Measurements from ENCODE around the gene JPT2.

JPT2 gene

GRCh38 chr16:1651094-1651973 lies 26.7 kb upstream of the JPT2 start:
- DNase-seq (ENCODE audit: extremely low read depth in 1 of 2, low read depth in 1 of 2) = no peak

- no peak for DNase-seq (ENCODE audit: extremely low read depth in 1 of 2, low read depth in 1 of 2)
Observed at GRCh38 chr16:1651974-1652312, 26.1 kb upstream of the JPT2 start.

GRCh38 chr16:1653023-1653422 lies 25.1 kb upstream of the JPT2 start:
- DNase-seq (ENCODE audit: extremely low read depth in 1 of 2, low read depth in 1 of 2) = no peak

GRCh38 chr16:1654505-1655268 lies 23.4 kb upstream of the JPT2 start:
- DNase-seq (ENCODE audit: extremely low read depth in 1 of 2, low read depth in 1 of 2) = no peak

GRCh38 chr16:1655269-1655807 lies 22.7 kb upstream of the JPT2 start:
- DNase-seq (ENCODE audit: extremely low read depth in 1 of 2, low read depth in 1 of 2) = no peak

GRCh38 chr16:1655909-1656807 lies 21.9 kb upstream of the JPT2 start:
- no peak for DNase-seq (ENCODE audit: extremely low read depth in 1 of 2, low read depth in 1 of 2)

GRCh38 chr16:1656808-1657617 lies 21.1 kb upstream of the JPT2 start:
- DNase-seq (ENCODE audit: extremely low read depth in 1 of 2, low read depth in 1 of 2) = no peak

- DNase-seq (ENCODE audit: extremely low read depth in 1 of 2, low read depth in 1 of 2) = no peak
Observed at GRCh38 chr16:1657841-1658240, 20.2 kb upstream of the JPT2 start.

- no peak for DNase-seq (ENCODE audit: extremely low read depth in 1 of 2, low read depth in 1 of 2)
Observed at GRCh38 chr16:1659031-1659430, 19.0 kb upstream of the JPT2 start.

GRCh38 chr16:1661826-1662225 lies 16.3 kb upstream of the JPT2 start:
- no peak for DNase-seq (ENCODE audit: extremely low read depth in 1 of 2, low read depth in 1 of 2)

- DNase-seq (ENCODE audit: extremely low read depth in 1 of 2, low read depth in 1 of 2) = no peak
Observed at GRCh38 chr16:1662543-1662942, 15.5 kb upstream of the JPT2 start.

- DNase-seq (ENCODE audit: extremely low read depth in 1 of 2, low read depth in 1 of 2) = no peak
Observed at GRCh38 chr16:1665829-1666228, 12.2 kb upstream of the JPT2 start.

GRCh38 chr16:1666316-1666715 lies 11.8 kb upstream of the JPT2 start:
- DNase-seq (ENCODE audit: extremely low read depth in 1 of 2, low read depth in 1 of 2) = no peak

- no peak for DNase-seq (ENCODE audit: extremely low read depth in 1 of 2, low read depth in 1 of 2)
Observed at GRCh38 chr16:1667271-1667670, 10.8 kb upstream of the JPT2 start.

- no peak for DNase-seq (ENCODE audit: extremely low read depth in 1 of 2, low read depth in 1 of 2)
Observed at GRCh38 chr16:1667916-1668315, 10.2 kb upstream of the JPT2 start.

- DNase-seq (ENCODE audit: extremely low read depth in 1 of 2, low read depth in 1 of 2) = no peak
Observed at GRCh38 chr16:1668612-1669319, 9.3 kb upstream of the JPT2 start.

- no peak for DNase-seq (ENCODE audit: extremely low read depth in 1 of 2, low read depth in 1 of 2)
Observed at GRCh38 chr16:1669698-1670097, 8.4 kb upstream of the JPT2 start.

- DNase-seq (ENCODE audit: extremely low read depth in 1 of 2, low read depth in 1 of 2) = no peak
Observed at GRCh38 chr16:1670371-1670770, 7.7 kb upstream of the JPT2 start.

GRCh38 chr16:1670866-1671265 lies 7.2 kb upstream of the JPT2 start:
- no peak for DNase-seq (ENCODE audit: extremely low read depth in 1 of 2, low read depth in 1 of 2)
